Stimulated activated naive CD8-positive, alpha-beta T cell treated with anti-CD3 and anti-CD28 coated beads, Interleukin-15, Interleukin-2, amounts not matched to agents 100 U/mL and 50 U/mL, for 24 hours (primary cell): ENCODE data around the gene METTL6.
"Not testable (repeated sequence)": the region's sequence is repeated elsewhere in the genome, so short reads cannot be mapped to it uniquely, and the experiment has no call there.

Source experiments
- ATAC-seq: fragments of 150-1000 bp; cut with Tn5 transposase; one replicate; pipeline ENCODE4 v1.10.0; 2021
- DNase-seq: peaks from one replicate; pipeline ENCODE4 v3.0.0; 2021

The METTL6 gene

GRCh38 chr3:15404767-15405166 is 22.6 kb downstream of the METTL6 start:
- no peak for DNase-seq

DNA sequence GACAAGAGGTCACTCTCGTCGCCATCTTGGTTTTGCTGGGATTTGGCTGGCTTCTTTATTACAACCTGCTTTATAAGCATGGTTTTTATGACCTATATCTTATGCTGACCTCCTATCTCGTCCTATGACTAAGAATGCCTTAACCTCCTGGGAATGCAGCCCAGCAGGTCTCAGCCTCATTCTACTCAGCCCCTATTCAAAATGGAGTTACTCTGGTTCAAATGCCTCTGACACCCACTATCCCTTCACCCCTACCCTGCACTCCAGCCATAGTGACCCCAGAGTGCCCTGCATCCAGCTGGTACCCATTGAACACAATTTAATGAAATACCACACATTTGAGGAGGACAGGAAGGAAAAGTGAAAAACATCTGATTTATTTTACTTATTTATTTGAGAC is 23.4 kb downstream of the METTL6 start:
- no peak for DNase-seq
- no peak for ATAC-seq

More at GRCh38 chr3:15404767-15405166, 22.6 kb downstream of the METTL6 start:
- no peak for ATAC-seq

DNA sequence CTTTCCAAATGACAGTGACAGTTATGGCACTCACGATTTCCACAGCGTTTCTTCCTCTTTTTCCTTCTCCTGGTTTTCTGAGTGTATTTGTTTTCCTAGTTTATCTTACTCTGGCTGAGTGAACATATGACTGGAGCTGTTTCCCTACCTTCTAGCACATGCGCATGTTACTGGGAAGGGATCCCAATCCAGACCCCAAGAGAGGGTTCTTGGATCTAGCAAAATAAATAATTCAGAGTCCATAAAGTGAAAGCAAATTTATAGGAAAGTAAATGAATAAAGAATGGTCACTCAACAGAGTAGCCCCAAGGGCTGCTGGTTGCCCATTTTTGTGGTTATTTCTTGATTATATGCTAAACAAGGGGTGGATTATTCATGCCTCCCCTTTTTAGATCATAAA is 23.8 kb downstream of the METTL6 start:
- no peak for DNase-seq
- ATAC-seq = no peak

DNA sequence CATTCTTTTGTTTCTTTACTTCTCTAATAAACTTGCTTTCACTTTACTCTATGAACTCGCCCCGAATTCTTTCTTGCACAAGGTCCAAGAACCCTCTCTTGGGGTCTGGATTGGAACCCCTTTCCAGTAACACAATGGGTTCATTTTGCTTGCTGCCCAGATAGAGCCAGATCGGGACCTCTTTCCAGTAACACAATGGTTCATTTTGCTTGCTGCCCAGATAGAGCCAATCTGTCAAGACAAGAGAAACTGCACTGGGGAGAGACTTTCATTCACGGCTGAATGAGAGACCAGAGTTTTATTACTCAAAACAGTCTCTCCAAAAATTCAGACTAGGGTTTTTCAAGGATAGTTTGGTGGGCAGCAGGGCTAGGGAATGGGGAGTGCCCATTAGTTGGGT is 25.4 kb downstream of the METTL6 start:
- ATAC-seq = no peak
- DNase-seq = no peak

GRCh38 chr3:15399970-15400369 is 27.4 kb downstream of the METTL6 start:
- ATAC-seq (peak; percentile 61), DNase-seq (peak; percentile 14)

DNA sequence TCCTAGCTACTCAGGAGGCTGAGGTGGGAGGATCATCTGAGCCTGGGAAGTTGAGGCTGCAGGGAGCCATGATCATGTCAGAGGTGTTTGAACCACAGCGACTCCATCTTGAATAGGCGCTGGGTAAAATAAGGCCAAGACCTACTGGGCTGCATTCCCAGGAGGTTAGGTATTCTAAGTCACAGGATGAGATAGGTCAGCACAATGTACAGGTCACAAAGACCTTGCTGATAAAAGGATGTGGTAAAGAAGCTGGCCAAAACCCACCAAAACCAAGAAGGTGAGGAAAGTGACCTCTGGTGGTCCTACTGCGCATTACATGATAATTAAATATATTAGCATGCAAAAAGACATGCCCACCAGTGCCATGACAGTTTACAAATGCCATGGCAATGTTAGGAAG is 28.6 kb downstream of the METTL6 start:
- ATAC-seq, DNase-seq: not testable (repeated sequence)

GRCh38 chr3:15393252-15393651 is 34.1 kb downstream of the METTL6 start:
- not testable (repeated sequence) for ATAC-seq, DNase-seq

DNA sequence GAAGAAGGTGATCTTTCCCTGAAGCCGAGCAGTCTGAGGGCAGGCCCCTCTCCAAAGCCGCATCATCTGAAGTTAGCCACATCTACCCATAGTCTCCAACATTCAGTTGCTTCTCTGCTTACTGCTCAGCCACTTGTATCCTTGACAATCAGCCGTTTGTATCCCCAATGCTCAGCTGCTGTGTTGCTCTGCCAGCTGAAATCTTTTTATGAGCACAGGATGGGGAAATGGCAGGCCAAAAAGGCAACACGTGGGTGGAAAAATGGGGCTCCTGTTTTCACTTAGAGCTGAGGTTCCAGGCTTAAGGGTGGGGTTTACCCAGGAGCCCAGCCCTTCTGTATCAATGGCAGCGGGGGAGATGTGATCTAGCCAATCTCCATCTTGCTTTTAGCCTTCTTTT is 36.3 kb downstream of the METTL6 start:
- no peak for ATAC-seq

GRCh38 chr3:15390460-15390859 is 36.9 kb downstream of the METTL6 start:
- no peak for ATAC-seq
- DNase-seq = no peak

More for the DNA sequence above, 36.3 kb downstream of the METTL6 start:
- DNase-seq = no peak

DNA sequence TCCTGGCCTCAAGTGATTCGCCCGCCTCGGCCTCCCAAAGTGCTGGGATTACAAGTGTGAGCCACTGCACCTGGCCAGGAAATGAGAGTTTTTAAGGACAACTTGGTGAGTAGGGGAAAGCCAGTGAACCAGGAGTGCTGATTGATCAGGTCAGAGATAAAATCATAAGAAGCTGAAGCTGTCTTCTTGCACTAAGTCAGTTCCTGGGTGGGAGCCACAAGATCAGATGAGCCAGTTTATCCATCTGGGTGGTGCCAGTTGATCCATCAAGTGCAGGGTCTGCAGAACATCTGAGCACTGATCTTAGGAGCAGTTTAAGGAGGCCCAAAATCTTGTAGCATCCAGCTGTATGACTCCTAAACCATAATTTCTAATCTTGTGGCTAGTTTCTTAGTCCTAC is 39.0 kb downstream of the METTL6 start:
- not testable (repeated sequence) for DNase-seq, ATAC-seq

GRCh38 chr3:15387735-15388134 is 39.6 kb downstream of the METTL6 start:
- DNase-seq (no peak), ATAC-seq (no peak)

GRCh38 chr3:15387171-15387581 is 40.2 kb downstream of the METTL6 start:
- ATAC-seq = no peak
- no peak for DNase-seq

- not testable (repeated sequence) for DNase-seq, ATAC-seq
Measured at GRCh38 chr3:15386654-15386955, 40.7 kb downstream of the METTL6 start.

DNA sequence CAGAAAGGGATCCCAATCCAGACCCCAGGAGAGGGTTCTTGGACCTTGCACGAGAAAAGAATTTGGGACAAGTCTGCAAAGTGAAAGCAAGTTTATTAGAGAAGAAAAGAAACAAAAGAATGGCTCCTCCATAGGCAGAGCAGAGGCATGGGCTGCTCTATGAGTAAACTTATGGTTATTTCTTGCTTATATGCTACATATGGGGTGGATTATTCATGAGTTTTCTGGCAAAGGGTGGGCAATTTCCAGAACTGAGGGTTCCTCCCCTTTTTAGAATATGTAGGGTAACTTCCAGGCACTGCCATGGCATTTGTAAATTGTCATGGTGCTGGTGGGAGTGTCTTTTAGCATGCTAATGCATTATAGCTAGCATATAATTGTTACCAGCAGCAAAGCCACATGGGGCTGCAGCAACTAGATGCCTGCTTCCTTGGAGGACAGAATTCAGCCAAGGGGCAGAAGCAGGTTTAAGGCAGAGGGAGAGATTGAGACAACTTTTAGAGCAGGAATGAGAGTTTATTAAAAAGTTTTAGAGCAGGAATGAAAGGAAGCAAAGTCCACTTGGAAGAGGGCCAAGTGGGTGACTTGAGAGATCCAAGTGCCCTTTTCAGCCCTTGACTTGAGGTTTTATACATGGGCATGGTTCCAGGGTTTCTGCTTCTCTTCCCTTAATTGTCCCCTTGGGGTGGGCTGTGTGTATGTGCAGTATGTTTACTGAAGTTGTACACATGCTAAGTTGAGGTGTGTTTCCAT is 41.3 kb downstream of the METTL6 start:
- no peak for ATAC-seq
- no peak for DNase-seq

GRCh38 chr3:15385238-15385695 is 42.1 kb downstream of the METTL6 start:
- not testable (repeated sequence) for ATAC-seq, DNase-seq

GRCh38 chr3:15384510-15385237 is 42.7 kb downstream of the METTL6 start:
- DNase-seq = no peak

GRCh38 chr3:15382405-15382923 is 44.9 kb downstream of the METTL6 start:
- no peak for DNase-seq
- ATAC-seq = no peak

More at GRCh38 chr3:15384510-15385237, 42.7 kb downstream of the METTL6 start:
- no peak for ATAC-seq

DNA sequence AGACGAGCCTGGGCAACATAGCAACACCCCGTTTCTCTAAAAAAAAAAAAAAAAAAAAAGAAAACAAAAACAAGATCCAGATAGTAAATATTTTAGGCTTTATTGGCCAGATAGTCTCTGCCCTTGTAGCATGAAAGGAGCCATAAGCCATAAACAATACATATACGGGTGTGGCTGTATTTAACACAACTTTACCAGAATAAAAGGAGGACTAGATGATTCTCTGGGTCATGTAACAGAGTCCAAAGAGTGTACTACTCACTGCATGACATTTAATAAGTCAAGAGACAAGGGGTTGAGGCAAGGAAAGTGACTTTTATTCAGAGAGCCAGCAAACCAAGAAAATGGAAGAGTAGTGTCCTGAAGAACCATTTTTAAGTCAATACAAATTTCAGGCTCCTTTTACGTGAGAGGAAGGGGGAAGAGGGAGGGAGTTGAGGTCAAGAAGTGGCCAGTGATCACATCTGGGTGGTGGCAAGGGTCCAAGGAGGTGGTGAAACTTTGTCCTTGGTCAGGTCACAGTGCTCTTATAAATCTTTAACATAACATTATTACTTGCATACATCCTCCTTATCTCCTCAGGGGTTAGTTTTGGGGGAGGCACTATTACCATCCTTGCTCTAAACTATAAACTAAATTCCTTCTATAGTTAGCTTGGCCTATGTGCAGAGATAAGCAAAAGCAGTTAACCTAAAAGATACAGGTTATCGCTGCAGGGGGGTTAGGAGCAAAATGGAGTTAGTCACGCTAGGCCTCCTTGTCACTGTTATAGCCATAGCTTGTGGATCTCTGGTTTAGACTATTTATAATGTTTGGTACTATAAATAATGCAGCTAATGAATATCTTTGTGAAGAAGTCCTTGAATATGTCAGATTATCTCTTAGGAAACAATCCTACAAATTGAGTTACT is 46.1 kb downstream of the METTL6 start:
- no peak for DNase-seq
- ATAC-seq = no peak

DNA sequence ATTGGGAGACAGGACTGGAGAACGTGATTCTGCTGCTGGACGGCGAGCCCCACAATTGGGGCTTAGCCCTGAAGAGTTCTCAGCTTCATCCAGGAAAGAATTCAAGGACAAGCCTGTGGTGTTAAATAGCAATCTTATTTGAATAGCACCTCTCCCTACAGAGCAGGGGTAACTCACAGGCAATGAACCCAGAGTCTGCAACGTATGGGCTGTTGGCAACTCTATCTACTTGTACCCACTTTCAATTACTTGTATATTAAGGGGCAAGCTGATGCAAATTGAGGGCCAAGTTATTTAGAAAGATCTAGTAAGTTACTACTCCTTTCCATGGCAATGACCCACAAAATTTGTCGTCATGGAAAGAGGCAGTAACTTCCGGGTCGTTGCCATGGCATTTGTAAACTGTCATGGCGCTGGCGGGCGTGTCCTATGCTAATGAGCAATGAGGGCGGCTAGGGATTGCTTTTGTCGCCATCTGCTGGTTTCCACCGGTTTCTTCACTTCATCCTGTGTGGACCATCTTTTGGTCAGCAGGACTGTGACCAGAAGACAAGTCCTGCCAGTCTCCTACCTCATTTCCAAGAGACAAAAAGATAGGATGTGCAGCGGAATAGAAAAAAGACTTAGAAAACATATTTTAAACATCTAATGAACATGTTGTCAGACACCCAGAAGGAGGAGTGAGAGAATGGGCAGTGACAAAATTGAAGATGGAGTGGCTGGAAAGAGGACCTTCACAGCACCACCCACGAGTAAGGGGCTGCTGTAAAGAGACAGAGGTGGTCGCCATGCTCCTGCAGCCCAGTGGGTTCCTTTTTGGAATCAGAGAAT is 49.2 kb downstream of the METTL6 start:
- peak; percentile 91 for DNase-seq
- peak; percentile 94 for ATAC-seq

GRCh38 chr3:15375461-15376000 is 51.8 kb downstream of the METTL6 start:
- ATAC-seq (no peak), DNase-seq (no peak)

DNA sequence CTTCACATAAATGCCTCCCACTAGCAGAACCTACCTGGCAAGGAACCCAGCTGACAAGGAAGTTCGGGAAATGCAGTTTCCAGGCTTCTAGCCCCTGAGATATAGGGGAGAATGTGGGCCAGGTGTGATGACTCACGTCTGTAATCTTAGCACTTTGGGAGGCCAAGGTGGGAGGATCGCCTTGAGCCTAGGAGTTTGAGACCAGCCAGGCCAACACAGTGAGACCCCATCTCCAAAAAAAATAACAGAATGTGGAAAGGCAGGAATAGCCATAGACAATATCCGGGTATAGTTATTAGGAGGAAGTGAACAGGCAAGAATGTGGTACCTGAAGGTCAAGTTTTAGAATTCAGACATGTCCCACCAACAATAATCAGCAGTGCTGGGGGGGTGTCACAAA is 54.4 kb downstream of the METTL6 start:
- ATAC-seq = no peak

More for the DNA sequence above, 54.4 kb downstream of the METTL6 start:
- DNase-seq = no peak
